HepG2 (cell line): Measurements from ENCODE around the gene COL18A1. TPM values are rescaled to one million over a fixed set of nuclear protein-coding genes. Genes with fewer than 3 reads are reported as not detected.

ENCODE experiments used
- ATF7 ChIP-seq, 2 experiments: fragments of 450-650 bp in 1 of 2; sonication (generic) in 1 of 2; formaldehyde crosslinking in 1 of 2; IDR thresholded peaks; 2 replicates each; pipeline versions ENCODE4 v1.4.0 to v1.6.1; 2016 to 2020; ENCODE audit warnings: antibody characterized with exemption in 1 of 2, mild to moderate bottlenecking in 1 of 2, missing genetic modification reagents in 1 of 2
- BRCA1 ChIP-seq: sonication (generic); formaldehyde crosslinking; IDR thresholded peaks from 2 replicates; pipeline ENCODE4 v1.4.0; 2020; ENCODE audit warnings: missing genetic modification reagents
- GATAD2A ChIP-seq: IDR thresholded peaks from 2 replicates; pipeline ENCODE4 v1.6.1; 2016
- HNF4A ChIP-seq: sonication (generic); formaldehyde crosslinking; IDR thresholded peaks from 2 replicates; pipeline ENCODE4 v1.4.0; 2020; ENCODE audit warnings: missing genetic modification reagents
- HNRNPL ChIP-seq: fragments of 200-400 bp; formaldehyde crosslinking; IDR thresholded peaks from 2 replicates; pipeline ENCODE4 v1.6.1; 2017; ENCODE audit warnings: mild to moderate bottlenecking, low read depth, low read length
- KLF13 ChIP-seq: sonication (generic); formaldehyde crosslinking; IDR thresholded peaks from 2 replicates; pipeline ENCODE4 v1.4.0; 2020; ENCODE audit warnings: mild to moderate bottlenecking, missing genetic modification reagents
- MAZ ChIP-seq, 2 experiments: sonication (generic) in 1 of 2; formaldehyde crosslinking in 1 of 2; IDR thresholded peaks; 2 replicates each; pipeline versions ENCODE4 v1.5.0 to v1.6.1; 2012 to 2020; ENCODE audit warnings: low read depth in 2 of 2, mild to moderate bottlenecking in 2 of 2, borderline replicate concordance in 1 of 2, improper control_type of control experiment in 1 of 2, low read length in 1 of 2, missing genetic modification reagents in 1 of 2, moderate library complexity in 1 of 2
- MXD1 ChIP-seq: sonication (generic); formaldehyde crosslinking; IDR thresholded peaks from 2 replicates; pipeline ENCODE4 v1.4.0; 2020; ENCODE audit warnings: mild to moderate bottlenecking, missing genetic modification reagents
- NR2C2 ChIP-seq: sonication (generic); formaldehyde crosslinking; IDR thresholded peaks from 2 replicates; pipeline ENCODE4 v1.4.0; 2020; ENCODE audit warnings: missing genetic modification reagents, mild to moderate bottlenecking, moderate library complexity, borderline replicate concordance
- NR2F6 ChIP-seq, 2 experiments: IDR thresholded peaks; 2 replicates each; pipeline ENCODE4 v1.6.1; 2016; ENCODE audit warnings: antibody characterized with exemption in 1 of 2, mild to moderate bottlenecking in 1 of 2
- PCBP1 ChIP-seq: fragments of 200-400 bp; formaldehyde crosslinking; IDR thresholded peaks from 2 replicates; pipeline ENCODE4 v1.6.1; 2017; ENCODE audit warnings: mild to moderate bottlenecking, low read depth, low read length, borderline replicate concordance
- PHF21A ChIP-seq: sonication (generic); formaldehyde crosslinking; IDR thresholded peaks from 2 replicates; pipeline ENCODE4 v1.5.0; 2020; ENCODE audit warnings: mild to moderate bottlenecking, missing genetic modification reagents
- POLR2G ChIP-seq: fragments of 200-400 bp; formaldehyde crosslinking; IDR thresholded peaks from 2 replicates; pipeline ENCODE4 v1.6.1; 2018; ENCODE audit warnings: mild to moderate bottlenecking, low read depth, low read length, moderate library complexity
- PRPF4 ChIP-seq: fragments of 200-400 bp; formaldehyde crosslinking; IDR thresholded peaks from 2 replicates; pipeline ENCODE4 v1.6.1; 2016; ENCODE audit warnings: low read length, low read depth; ENCODE audit not compliant: poor library complexity, severe bottlenecking
- REPIN1 ChIP-seq: sonication (generic); formaldehyde crosslinking; IDR thresholded peaks from 2 replicates; pipeline ENCODE4 v1.8.0; 2022; ENCODE audit warnings: missing genetic modification reagents, low read depth, mild to moderate bottlenecking, borderline replicate concordance
- RFX1 ChIP-seq: fragments of 450-650 bp; IDR thresholded peaks from 2 replicates; pipeline ENCODE4 v1.6.1; 2017
- RXRB ChIP-seq: IDR thresholded peaks from 2 replicates; pipeline ENCODE4 v1.6.1; 2016; ENCODE audit warnings: borderline replicate concordance, missing genetic modification reagents, missing compliant biosample characterization
- SKIL ChIP-seq: sonication (generic); formaldehyde crosslinking; IDR thresholded peaks from 2 replicates; pipeline ENCODE4 v1.8.0; 2022; ENCODE audit warnings: missing genetic modification reagents, mild to moderate bottlenecking, moderate library complexity, borderline replicate concordance
- TCF7 ChIP-seq: sonication (generic); IDR thresholded peaks from 2 replicates; pipeline ENCODE4 v1.6.1; 2016; ENCODE audit warnings: antibody characterized with exemption, low read depth
- TRAFD1 ChIP-seq: sonication (generic); formaldehyde crosslinking; IDR thresholded peaks from 2 replicates; pipeline ENCODE4 v1.5.1; 2020; ENCODE audit warnings: missing genetic modification reagents, mild to moderate bottlenecking, borderline replicate concordance
- U2AF1 ChIP-seq: fragments of 200-400 bp; formaldehyde crosslinking; optimal IDR thresholded peaks from 2 replicates; pipeline ENCODE3; 2017; ENCODE audit warnings: mild to moderate bottlenecking, low read depth, low read length
- ZFX ChIP-seq: sonication (generic); formaldehyde crosslinking; IDR thresholded peaks from 2 replicates; pipeline ENCODE4 v1.4.0; 2020; ENCODE audit warnings: mild to moderate bottlenecking, low read depth, missing genetic modification reagents, moderate library complexity
- ZNF333 ChIP-seq: sonication (generic); formaldehyde crosslinking; IDR thresholded peaks from 2 replicates; pipeline ENCODE4 v1.4.0; 2020; ENCODE audit warnings: mild to moderate bottlenecking, missing genetic modification reagents, borderline replicate concordance
- ZNF839 ChIP-seq: sonication (generic); formaldehyde crosslinking; IDR thresholded peaks from 2 replicates; pipeline ENCODE4 v1.4.0; 2020; ENCODE audit warnings: missing genetic modification reagents, mild to moderate bottlenecking, borderline replicate concordance
- polyA plus RNA-seq, 8 experiments: library from polyadenylated mRNA; depleted of rRNA in 3 of 8; stranded (reverse) in 7 of 8; unstranded in 1 of 8; fragments of >200 nt; fragmentation: Illumina TruSeq in 4 of 8; extraction: Trizol in 4 of 8; gene quantifications; 2 replicates each; pipeline versions ENCODE4 v1.2.1 to v1.2.3, GENCODE V29; 2011 to 2016; ENCODE audit warnings: low read depth in 4 of 8, missing spikeins in 1 of 8, mixed read lengths in 1 of 8; ENCODE audit not compliant: insufficient read depth in 1 of 8
- total RNA-seq, 5 experiments: library from RNA; depleted of rRNA; stranded (reverse); fragments of >200 nt; fragmentation: Illumina TruSeq; extraction: Trizol; gene quantifications; 2 replicates each; pipeline ENCODE4 v1.2.3, GENCODE V29; 2016; ENCODE audit warnings: low read depth in 1 of 5

The COL18A1 gene
- total and polyA plus RNA-seq, 2 of the 13 experiments (the other 11 are each of a cell fraction or from before 2014, with no cell fraction given) = 79.0 to 102 TPM

DNA sequence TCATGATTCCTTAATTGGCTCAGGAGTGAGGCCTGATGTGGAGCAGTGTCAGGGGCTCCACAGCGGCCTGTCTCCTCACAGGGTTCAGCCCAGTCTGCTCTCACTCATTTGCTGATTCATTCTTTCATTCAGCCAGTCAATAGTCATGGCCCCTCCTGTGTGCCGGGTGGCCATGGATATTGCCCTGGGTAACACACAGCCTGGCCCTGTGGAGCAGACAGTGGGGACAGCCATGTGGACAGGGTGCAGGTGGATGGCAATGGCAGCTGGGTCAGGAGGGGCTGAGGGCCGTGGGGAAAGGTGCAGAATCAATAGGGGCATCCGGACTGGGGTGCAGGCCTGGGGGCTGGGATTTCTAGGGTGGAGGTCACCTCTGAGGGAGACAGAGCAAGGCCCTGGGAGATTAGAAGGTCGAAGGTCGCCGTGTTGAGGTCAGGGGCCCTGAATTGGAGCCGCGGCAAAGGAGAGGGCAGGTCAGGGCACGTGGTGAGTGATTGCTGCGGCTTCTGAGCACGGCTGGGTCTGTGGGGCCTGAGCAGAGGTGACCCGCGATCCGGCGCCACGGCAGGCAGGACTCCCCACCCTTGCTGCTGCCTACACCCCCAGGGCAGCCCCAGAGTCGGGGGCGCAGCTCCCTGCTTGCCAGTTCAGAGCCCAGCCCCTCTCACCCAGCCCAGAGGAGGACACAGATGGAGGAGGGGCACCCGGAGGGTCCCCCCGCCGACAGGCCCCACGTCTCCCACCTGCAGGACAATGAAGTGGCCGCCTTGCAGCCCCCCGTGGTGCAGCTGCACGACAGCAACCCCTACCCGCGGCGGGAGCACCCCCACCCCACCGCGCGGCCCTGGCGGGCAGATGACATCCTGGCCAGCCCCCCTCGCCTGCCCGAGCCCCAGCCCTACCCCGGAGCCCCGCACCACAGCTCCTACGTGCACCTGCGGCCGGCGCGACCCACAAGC, 103.9 kb downstream of the COL18A1 start (continued):
- TF ChIP-seq REPIN1 (CRISPR knock-in tag) (peak; percentile 20; the same call in 1 of the 2 replicates), RXRB (CRISPR knock-in tag) (0 out of 2 replicates have a peak, but pooled peaks have one; percentile 32), PCBP1 (no peak), MXD1 (CRISPR knock-in tag) (no peak), ATF7 (IDR thresholded peaks at IDR 0.05) (no peak), ATF7 (CRISPR knock-in tag; IDR thresholded peaks at IDR 0.05) (no peak), POLR2G (no peak; the same call in none of the 2 replicates), HNRNPL (peak; percentile 25; the same call in 1 of the 2 replicates), MAZ (IDR thresholded peaks at IDR 0.05; ENCODE audit: borderline replicate concordance, low read depth, low read length) (no peak), MAZ (CRISPR knock-in tag; IDR thresholded peaks at IDR 0.05; ENCODE audit: low read depth) (peak; percentile 45; the same call in 1 of the 2 replicates), TRAFD1 (no peak), HNF4A (CRISPR knock-in tag) (peak; percentile 64), NR2F6 (IDR thresholded peaks at IDR 0.05) (peak; percentile 93), NR2F6 (CRISPR knock-in tag; IDR thresholded peaks at IDR 0.05) (peak; percentile 82; the same call in 1 of the 2 replicates), PHF21A (CRISPR knock-in tag) (0 out of 2 replicates have a peak, but pooled peaks have one; percentile 26), GATAD2A (CRISPR knock-in tag) (peak; percentile 32; the same call in 1 of the 2 replicates), U2AF1 (no peak), ZNF333 (CRISPR knock-in tag) (peak; percentile 13; the same call in 1 of the 2 replicates), PRPF4 (no peak), SKIL (CRISPR knock-in tag) (peak; percentile 35), ZNF839 (CRISPR knock-in tag) (no peak), NR2C2 (CRISPR knock-in tag) (peak; percentile 89), KLF13 (CRISPR knock-in tag) (no peak), RFX1 (no peak), BRCA1 (CRISPR knock-in tag) (no peak), TCF7 (no peak), ZFX (CRISPR knock-in tag) (peak; percentile 45; the same call in 1 of the 2 replicates)
